ENCODE results near the gene TGFBR3.

TGFBR3 gene

DNA sequence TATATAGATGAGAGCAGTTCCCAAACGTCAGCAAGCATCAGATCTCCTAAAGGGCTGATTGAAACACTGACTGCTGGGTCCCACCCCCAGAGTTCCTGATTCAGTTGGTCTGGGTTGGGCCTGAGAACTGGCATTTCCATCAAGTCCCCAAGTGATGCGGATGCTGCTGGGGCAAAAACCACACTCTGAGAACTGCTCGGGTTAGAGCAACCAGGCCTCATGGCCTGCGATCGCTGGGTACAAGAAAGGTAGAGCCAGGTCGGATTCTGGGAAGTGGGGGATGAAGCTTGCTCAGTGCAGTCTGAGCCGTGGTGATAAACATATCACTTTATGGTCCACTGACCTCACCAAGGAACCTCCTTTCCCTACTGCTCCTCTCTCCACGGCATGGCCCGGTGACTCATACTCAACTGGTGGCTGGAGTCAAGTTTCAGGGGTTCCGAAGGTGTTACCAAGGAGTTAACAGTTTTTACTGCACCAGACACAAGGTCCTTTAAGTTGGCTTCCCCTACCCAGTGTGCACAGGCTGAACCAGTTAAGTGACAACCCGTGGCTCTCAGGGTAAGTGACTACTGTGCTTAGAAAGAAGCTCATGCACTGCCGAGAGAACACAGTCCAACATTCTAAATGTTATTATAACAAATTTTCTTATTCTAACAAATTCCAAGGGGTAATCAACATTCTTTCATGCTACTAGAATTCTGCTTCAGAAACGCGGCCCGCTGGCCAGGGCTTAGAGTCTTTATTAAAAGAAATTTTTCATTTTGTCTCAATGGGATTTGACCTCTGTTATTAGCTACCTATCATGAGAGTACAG lies 153.5 kb downstream of the TGFBR3 start:
- Histone ChIP-seq H3K27me3 (ENCODE audit: insufficient read depth, low read length) (no peaks in the 10 kb centered on the region), H3K4me3 (ENCODE audit: low read length) (no peak overlapping the region), H3K27ac (ENCODE audit: low read length) (no peak overlapping the region), H3K9ac (ENCODE audit: low read depth, low read length) (no peak overlapping the region), H3K36me3 (ENCODE audit: insufficient read depth, low read depth, low read length) (no peaks in the 10 kb centered on the region), H3K9me3 (ENCODE audit: insufficient read depth, low read depth, low read length) (no peaks in the 10 kb centered on the region), H3K4me1 (ENCODE audit: insufficient read depth, low read length) (peaks cover 7% of the 10 kb centered on the region; the same call in 1 of the 2 replicates)

DNA sequence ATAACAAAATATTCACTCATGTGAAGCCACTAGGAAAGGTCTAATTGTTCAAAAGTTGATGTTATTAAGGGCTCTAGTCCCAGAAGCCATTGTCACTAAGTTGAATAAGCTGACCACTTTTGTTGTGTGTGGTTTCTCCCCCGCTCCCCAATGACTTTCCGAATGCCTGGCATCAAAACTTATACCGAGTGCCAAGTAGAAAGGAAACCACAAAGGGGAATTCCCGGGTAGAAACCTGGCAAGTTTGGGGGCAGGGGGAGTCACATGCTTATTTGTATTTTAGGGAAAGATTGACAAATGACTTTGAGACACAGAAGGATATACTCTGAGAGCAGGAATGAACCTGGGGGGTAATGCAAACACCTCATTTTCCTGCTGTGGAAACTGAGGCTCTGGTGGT lies 154.1 kb downstream of the TGFBR3 start:
- H3K4me3 ChIP-seq (ENCODE audit: low read length): no peak overlapping the region
- no peaks in the 10 kb centered on the region for H3K9me3 ChIP-seq (ENCODE audit: insufficient read depth, low read depth, low read length)
- no peaks in the 10 kb centered on the region for H3K27me3 ChIP-seq (ENCODE audit: insufficient read depth, low read length)
- no peaks in the 10 kb centered on the region for H3K36me3 ChIP-seq (ENCODE audit: insufficient read depth, low read depth, low read length)
- H3K9ac ChIP-seq (ENCODE audit: low read depth, low read length): no peak overlapping the region
- no peak overlapping the region for H3K27ac ChIP-seq (ENCODE audit: low read length)
- peaks cover 7% of the 10 kb centered on the region; the same call in 1 of the 2 replicates for H3K4me1 ChIP-seq (ENCODE audit: insufficient read depth, low read length)

DNA sequence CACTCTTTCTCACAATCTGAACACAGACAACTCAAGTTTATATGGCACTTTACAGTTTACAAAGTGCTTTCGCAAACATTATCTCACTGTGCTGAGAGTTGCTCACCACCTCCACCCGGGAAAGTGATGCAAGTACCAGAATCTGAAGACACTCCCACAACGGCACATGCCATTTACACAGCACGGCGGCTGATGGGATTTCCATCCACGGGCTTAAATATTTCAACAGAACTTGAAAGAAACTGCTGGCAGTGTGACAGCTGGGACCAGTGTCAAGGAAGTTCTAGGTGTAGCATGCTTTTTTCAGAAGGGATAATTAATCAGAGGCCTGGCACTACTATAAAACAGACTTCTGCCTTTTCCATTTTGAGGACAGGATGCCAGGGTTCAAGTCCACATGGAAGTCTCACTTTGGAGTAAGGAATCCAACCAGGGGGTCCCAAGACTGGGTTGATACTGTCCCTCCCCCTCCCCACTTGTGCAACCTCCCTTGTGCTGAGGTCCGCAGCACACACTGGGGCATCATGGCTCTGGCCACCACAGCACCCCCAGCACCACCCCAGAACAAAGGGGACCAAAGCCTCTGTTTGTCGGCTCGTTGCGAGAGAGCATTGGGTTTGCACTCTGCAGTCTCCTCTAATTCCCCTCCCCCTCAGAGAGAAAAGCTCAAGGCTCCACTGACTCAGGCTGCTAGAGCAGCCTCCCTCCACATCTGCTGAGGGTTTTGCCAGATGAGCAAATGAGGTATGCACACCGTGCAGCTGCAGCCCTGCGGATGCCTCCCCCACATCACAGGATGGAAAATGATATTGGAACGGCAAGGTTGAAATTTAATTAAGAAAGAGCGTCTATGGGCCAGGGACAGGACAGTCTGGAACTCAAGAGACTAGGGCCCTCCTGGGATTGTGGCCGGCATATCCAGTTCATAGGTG lies 154.9 kb downstream of the TGFBR3 start:
- Histone ChIP-seq H3K27me3 (ENCODE audit: insufficient read depth, low read length) (no peaks in the 10 kb centered on the region), H3K9ac (ENCODE audit: low read depth, low read length) (no peak overlapping the region), H3K36me3 (ENCODE audit: insufficient read depth, low read depth, low read length) (no peaks in the 10 kb centered on the region), H3K27ac (ENCODE audit: low read length) (no peak overlapping the region), H3K9me3 (ENCODE audit: insufficient read depth, low read depth, low read length) (no peaks in the 10 kb centered on the region), H3K4me1 (ENCODE audit: insufficient read depth, low read length) (peaks cover 7% of the 10 kb centered on the region; the same call in 1 of the 2 replicates), H3K4me3 (ENCODE audit: low read length) (no peak overlapping the region)

DNA sequence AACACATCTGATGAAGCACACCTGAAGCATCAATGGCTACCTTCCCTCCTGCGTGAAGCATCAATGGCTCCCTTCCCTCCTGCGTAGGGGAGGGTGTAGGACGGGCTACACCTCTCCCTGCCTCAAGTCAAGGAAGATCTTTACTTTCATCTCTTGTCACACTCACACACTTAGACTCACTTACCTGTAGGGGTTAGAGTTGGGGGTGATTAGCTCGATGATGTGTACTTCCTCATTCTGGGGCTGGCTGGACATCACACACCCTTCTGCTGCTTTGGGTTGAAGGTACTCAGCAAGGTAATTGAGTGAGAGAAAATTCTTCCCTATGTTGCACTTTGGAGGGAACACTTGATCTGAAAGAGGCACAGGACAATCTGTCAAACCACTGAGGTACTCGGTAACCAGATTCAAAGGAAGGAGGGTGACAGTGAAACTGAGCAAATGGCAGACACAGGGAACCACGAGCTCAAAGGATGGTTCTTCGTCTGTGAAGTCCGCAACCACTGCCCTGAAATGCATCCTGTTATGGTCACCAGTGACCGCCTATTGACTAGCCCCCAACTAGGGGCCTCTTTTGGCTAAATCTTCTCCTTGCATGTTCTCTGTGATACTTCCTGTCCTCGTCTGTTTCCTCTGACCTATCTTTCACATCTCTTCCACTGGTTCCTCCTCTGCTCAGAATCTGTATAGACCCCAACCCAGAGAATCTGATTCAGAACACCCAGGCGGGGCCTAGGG lies 156.2 kb downstream of the TGFBR3 start:
- no peak overlapping the region for H3K9ac ChIP-seq (ENCODE audit: low read depth, low read length)
- no peaks in the 10 kb centered on the region for H3K27me3 ChIP-seq (ENCODE audit: insufficient read depth, low read length)
- no peaks in the 10 kb centered on the region for H3K9me3 ChIP-seq (ENCODE audit: insufficient read depth, low read depth, low read length)
- no peak overlapping the region for H3K4me3 ChIP-seq (ENCODE audit: low read length)
- H3K36me3 ChIP-seq (ENCODE audit: insufficient read depth, low read depth, low read length): no peaks in the 10 kb centered on the region
- H3K4me1 ChIP-seq (ENCODE audit: insufficient read depth, low read length): peaks cover 7% of the 10 kb centered on the region; the same call in 1 of the 2 replicates
- H3K27ac ChIP-seq (ENCODE audit: low read length): no peak overlapping the region

DNA sequence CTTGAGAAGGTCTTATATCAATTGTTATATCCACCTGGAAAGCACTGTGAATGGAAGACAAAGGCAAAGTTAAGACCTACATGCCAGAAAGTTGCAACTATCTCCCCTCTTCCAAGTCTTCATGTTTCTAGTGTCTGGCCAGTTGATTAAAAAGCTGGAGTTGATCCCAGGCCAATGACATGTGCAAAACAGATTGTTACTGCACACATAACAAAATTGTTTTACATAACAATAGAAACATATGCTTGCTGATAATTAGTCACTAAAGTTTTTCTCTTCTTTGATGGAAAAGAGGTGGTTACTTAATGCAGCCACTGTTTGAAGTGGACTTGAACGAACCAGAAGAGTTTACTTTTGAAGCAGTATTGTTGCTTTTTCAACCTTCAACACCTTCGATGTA lies 158.2 kb downstream of the TGFBR3 start:
- H3K36me3 ChIP-seq (ENCODE audit: insufficient read depth, low read depth, low read length): no peaks in the 10 kb centered on the region
- no peak overlapping the region for H3K27ac ChIP-seq (ENCODE audit: low read length)
- H3K27me3 ChIP-seq (ENCODE audit: insufficient read depth, low read length): no peaks in the 10 kb centered on the region
- H3K9me3 ChIP-seq (ENCODE audit: insufficient read depth, low read depth, low read length): no peaks in the 10 kb centered on the region
- no peak overlapping the region for H3K4me3 ChIP-seq (ENCODE audit: low read length)
- peaks cover 7% of the 10 kb centered on the region; the same call in 1 of the 2 replicates for H3K4me1 ChIP-seq (ENCODE audit: insufficient read depth, low read length)
- no peak overlapping the region for H3K9ac ChIP-seq (ENCODE audit: low read depth, low read length)

DNA sequence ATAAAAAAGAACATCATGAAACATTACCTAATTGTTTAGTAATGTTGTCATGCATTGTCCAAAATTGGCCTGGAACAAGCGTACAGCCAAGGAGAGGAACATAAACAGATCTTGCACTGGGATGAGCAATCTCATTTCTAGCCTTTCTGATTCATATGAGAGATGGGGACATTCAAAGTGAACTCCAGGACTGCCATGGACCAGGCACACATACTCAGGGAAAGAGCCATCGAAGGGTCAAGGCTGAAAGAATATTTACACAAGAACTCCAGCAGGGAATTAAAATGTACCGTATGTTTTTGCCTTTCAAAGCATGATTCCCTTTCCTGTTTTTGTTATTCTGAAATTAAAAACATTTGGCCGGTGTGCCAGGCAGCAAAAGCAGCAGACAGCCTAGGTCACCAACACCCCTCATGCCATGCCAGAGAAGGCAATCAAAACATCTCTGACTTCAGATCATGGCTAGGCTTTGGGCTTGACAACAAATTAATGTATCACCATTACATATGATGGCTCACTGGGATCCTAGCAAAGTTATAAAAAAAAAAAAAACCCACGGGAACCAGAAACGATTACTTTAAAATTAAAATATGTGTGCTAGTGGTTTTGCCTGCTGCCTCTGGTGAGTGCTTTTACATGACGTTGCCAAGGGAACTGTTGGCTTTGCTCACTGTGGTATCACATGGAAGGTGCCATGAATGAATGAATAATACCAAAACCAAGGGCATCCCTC lies 159.8 kb downstream of the TGFBR3 start:
- H3K9ac ChIP-seq (ENCODE audit: low read depth, low read length): no peak overlapping the region
- no peaks in the 10 kb centered on the region for H3K36me3 ChIP-seq (ENCODE audit: insufficient read depth, low read depth, low read length)
- no peaks in the 10 kb centered on the region for H3K27me3 ChIP-seq (ENCODE audit: insufficient read depth, low read length)
- no peak overlapping the region for H3K27ac ChIP-seq (ENCODE audit: low read length)
- no peak overlapping the region for H3K4me3 ChIP-seq (ENCODE audit: low read length)
- H3K9me3 ChIP-seq (ENCODE audit: insufficient read depth, low read depth, low read length): no peaks in the 10 kb centered on the region
- no peaks in the 10 kb centered on the region for H3K4me1 ChIP-seq (ENCODE audit: insufficient read depth, low read length)

DNA sequence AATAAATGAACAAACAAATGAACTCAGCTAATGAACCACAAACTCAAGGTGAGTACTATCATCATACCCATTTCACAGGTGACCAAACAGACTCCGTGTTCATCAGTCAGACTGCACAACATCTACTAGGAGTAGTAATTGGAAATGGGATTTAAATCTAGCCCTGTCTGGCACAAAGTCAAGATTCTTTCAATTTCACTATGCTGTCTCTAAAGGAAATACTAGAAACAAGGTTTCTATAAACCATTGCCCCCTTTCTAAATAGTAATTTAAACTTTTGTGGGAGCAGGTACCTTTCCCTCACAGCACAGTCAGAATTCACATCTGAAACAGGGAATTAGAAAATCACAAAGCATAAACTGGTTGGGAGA lies 160.3 kb downstream of the TGFBR3 start:
- Histone ChIP-seq H3K27ac (ENCODE audit: low read length) (no peak overlapping the region), H3K4me3 (ENCODE audit: low read length) (no peak overlapping the region), H3K36me3 (ENCODE audit: insufficient read depth, low read depth, low read length) (no peaks in the 10 kb centered on the region), H3K9ac (ENCODE audit: low read depth, low read length) (no peak overlapping the region), H3K27me3 (ENCODE audit: insufficient read depth, low read length) (no peaks in the 10 kb centered on the region), H3K9me3 (ENCODE audit: insufficient read depth, low read depth, low read length) (no peaks in the 10 kb centered on the region), H3K4me1 (ENCODE audit: insufficient read depth, low read length) (no peaks in the 10 kb centered on the region)

DNA sequence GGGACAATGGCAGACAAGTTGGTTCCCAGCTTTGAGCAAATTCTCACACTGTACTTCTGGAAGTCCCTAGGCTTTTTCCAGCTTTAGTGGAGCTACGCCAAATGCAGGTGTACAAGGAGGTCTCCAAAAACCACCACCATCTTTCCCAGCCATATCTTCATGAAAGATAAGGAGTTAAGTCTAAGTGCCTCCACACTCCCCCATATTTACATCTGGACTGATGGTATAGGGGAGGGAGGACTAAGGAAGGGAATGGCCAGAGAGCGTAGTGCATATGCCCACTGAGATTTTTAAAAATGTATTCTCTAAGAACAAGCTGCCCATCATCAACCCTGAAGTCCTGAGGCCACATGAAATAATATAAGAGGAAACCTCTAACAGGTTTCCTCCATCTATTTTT lies 161.3 kb downstream of the TGFBR3 start:
- no peaks in the 10 kb centered on the region for H3K36me3 ChIP-seq (ENCODE audit: insufficient read depth, low read depth, low read length)
- H3K9me3 ChIP-seq (ENCODE audit: insufficient read depth, low read depth, low read length): no peaks in the 10 kb centered on the region
- no peak overlapping the region for H3K9ac ChIP-seq (ENCODE audit: low read depth, low read length)
- no peaks in the 10 kb centered on the region for H3K27me3 ChIP-seq (ENCODE audit: insufficient read depth, low read length)
- H3K4me3 ChIP-seq (ENCODE audit: low read length): no peak overlapping the region
- no peaks in the 10 kb centered on the region for H3K4me1 ChIP-seq (ENCODE audit: insufficient read depth, low read length)
- H3K27ac ChIP-seq (ENCODE audit: low read length): no peak overlapping the region

DNA sequence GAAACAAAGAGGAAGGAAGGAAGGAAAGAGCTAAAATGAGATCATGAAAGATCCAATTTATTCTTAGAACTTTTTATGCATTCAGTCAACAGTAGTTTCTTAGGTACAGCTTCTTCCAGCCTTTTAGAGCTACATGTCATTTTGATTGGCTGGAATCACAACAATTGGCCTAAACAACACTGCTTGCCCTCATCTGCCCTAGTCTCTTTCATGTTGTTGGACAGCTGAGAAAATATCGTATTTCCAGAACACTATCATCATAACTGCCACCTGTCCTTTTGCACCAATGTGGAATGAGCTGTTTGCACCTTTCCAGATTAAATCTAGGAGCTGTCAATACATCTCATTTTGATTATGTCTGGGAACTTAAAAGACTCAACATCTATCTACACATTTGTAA lies 161.7 kb downstream of the TGFBR3 start:
- Histone ChIP-seq H3K4me3 (ENCODE audit: low read length) (no peak overlapping the region), H3K4me1 (ENCODE audit: insufficient read depth, low read length) (no peaks in the 10 kb centered on the region), H3K9me3 (ENCODE audit: insufficient read depth, low read depth, low read length) (no peaks in the 10 kb centered on the region), H3K36me3 (ENCODE audit: insufficient read depth, low read depth, low read length) (no peaks in the 10 kb centered on the region), H3K9ac (ENCODE audit: low read depth, low read length) (no peak overlapping the region), H3K27me3 (ENCODE audit: insufficient read depth, low read length) (no peaks in the 10 kb centered on the region), H3K27ac (ENCODE audit: low read length) (no peak overlapping the region)

DNA sequence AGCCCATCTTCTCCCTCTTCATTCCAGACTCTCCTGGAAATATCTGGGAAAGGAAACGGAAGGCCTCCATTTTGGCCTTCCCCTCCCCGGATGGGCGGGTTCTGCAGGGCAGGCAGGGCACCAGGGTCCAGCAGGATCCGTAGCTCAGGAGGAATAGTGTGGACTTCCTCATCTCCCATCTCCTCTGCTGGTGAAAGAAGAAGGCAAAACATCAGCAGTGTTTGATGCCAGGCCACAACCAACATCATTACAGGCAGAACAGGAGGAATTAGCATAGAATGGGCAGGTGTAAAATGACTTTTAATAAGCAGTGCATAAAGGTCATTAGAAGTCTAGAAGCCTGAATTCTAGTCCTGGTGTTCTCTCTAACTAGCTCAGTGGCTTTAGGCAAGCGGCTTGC lies 165.9 kb downstream of the TGFBR3 start:
- H3K4me3 ChIP-seq (ENCODE audit: low read length): no peak overlapping the region
- no peaks in the 10 kb centered on the region for H3K27me3 ChIP-seq (ENCODE audit: insufficient read depth, low read length)
- no peaks in the 10 kb centered on the region for H3K9me3 ChIP-seq (ENCODE audit: insufficient read depth, low read depth, low read length)
- H3K36me3 ChIP-seq (ENCODE audit: insufficient read depth, low read depth, low read length): no peaks in the 10 kb centered on the region
- no peak overlapping the region for H3K9ac ChIP-seq (ENCODE audit: low read depth, low read length)
- H3K27ac ChIP-seq (ENCODE audit: low read length): no peak overlapping the region
- H3K4me1 ChIP-seq (ENCODE audit: insufficient read depth, low read length): no peaks in the 10 kb centered on the region

DNA sequence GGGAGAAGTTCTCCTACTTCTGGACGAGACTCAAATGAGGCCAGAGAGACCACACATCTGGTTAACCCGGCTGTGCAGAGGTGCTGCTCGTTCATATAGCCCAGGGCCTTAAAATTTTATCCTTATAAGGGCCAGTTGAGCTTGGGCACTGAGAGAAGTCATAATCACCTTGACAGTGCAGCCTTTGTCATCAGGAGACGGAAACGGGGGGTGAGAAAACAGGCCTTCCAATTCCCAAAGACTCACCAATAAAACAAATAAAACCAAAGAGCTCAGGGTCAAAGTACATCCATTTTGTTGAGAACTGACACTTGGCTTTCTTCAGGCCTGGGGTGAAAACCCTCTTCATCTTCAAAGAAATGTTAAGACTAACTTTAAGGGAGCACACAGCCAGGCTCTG lies 167.1 kb downstream of the TGFBR3 start:
- no peak overlapping the region for H3K9ac ChIP-seq (ENCODE audit: low read depth, low read length)
- no peaks in the 10 kb centered on the region for H3K27me3 ChIP-seq (ENCODE audit: insufficient read depth, low read length)
- no peak overlapping the region for H3K27ac ChIP-seq (ENCODE audit: low read length)
- no peak overlapping the region for H3K4me3 ChIP-seq (ENCODE audit: low read length)
- no peaks in the 10 kb centered on the region for H3K36me3 ChIP-seq (ENCODE audit: insufficient read depth, low read depth, low read length)
- no peaks in the 10 kb centered on the region for H3K4me1 ChIP-seq (ENCODE audit: insufficient read depth, low read length)
- H3K9me3 ChIP-seq (ENCODE audit: insufficient read depth, low read depth, low read length): no peaks in the 10 kb centered on the region
